Omental fat pad (tissue), 4 donors: ENCODE data around the gene PLCB2. TPM values are rescaled to one million over a fixed set of nuclear protein-coding genes. Genes with fewer than 3 reads are reported as not detected.
A peak's percentile ranks its signal among the peaks of the same experiment; 100 is the strongest.

ENCODE experiments used
- ATAC-seq: fragments of 150-250 bp; one replicate; pipeline ENCODE4 v1.9.1; 2016; ENCODE audit warnings: mild to moderate bottlenecking, moderate library complexity; ENCODE audit not compliant: low FRiP score
- DNase-seq: peaks from one replicate; pipeline ENCODE4 v3.0.0-alpha.2; 2019; ENCODE audit warnings: low spot score
- CTCF ChIP-seq, 3 donors: fragments of 450-650 bp; IDR thresholded peaks; one replicate each; pipeline ENCODE4 v1.5.1; 2016 to 2017; ENCODE audit warnings: antibody characterized with exemption in 3 of 3, mild to moderate bottlenecking in 3 of 3, moderate library complexity in 2 of 3
- total RNA-seq, 4 donors: library from RNA; depleted of rRNA; stranded (reverse); fragments of >200 nt; gene quantifications; one replicate each; pipeline ENCODE4 v1.1.0, GENCODE V29; 2016

Gene PLCB2
- total RNA-seq, 4 donors from 2014 or later: 12.0 to 35.1 (median 25.0) TPM

- no peak for ATAC-seq
- peak; percentile 20 for DNase-seq
- no peak for TF ChIP-seq CTCF (IDR thresholded peaks at IDR 0.05)
These were observed 62.7 kb downstream of the PLCB2 start for GRCh38 chr15:40244961-40245523.

- DNase-seq (no peak), ATAC-seq (no peak)
- TF ChIP-seq CTCF (IDR thresholded peaks at IDR 0.05): no peak
These were observed 64.5 kb downstream of the PLCB2 start for GRCh38 chr15:40243126-40243810.

GRCh38 chr15:40242601-40243000 lies 65.1 kb downstream of the PLCB2 start:
- DNase-seq (peak; percentile 18), ATAC-seq (no peak)
- TF ChIP-seq CTCF (IDR thresholded peaks at IDR 0.05): no peak

- no peak for ATAC-seq
- TF ChIP-seq CTCF (IDR thresholded peaks at IDR 0.05): no peak
- peak; percentile 4 for DNase-seq
These were observed 65.5 kb downstream of the PLCB2 start for GRCh38 chr15:40242213-40242599.

GRCh38 chr15:40241269-40242212 lies 66.2 kb downstream of the PLCB2 start:
- ATAC-seq (no peak), DNase-seq (peak; percentile 14)
- no peak for TF ChIP-seq CTCF (IDR thresholded peaks at IDR 0.05)

GRCh38 chr15:40240619-40241221 lies 67.0 kb downstream of the PLCB2 start:
- no peak for TF ChIP-seq CTCF (IDR thresholded peaks at IDR 0.05)
- ATAC-seq: no peak
- DNase-seq: no peak
